ENCODE results near the gene CDC42BPA.

DNA sequence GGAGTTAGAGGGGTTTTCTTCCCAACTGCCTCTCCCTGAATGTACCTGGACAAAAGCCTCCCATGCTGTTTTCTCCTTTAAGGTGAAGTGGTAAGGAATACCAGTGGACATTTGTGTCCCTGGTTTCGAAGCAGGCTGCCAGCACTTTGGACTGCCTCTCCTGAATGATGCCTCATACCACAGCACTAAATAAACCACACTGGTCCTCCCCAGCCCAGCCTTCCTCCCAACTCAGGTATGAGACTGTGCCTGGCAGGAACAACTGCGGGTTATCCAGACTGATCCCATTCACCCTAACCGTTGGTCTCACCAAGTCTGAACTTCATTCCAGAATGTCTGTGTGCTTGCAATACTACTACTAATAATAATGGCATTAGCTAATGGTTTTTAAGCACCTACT, 368.9 kb downstream of the CDC42BPA start:
- TF ChIP-seq, protein P1, sequence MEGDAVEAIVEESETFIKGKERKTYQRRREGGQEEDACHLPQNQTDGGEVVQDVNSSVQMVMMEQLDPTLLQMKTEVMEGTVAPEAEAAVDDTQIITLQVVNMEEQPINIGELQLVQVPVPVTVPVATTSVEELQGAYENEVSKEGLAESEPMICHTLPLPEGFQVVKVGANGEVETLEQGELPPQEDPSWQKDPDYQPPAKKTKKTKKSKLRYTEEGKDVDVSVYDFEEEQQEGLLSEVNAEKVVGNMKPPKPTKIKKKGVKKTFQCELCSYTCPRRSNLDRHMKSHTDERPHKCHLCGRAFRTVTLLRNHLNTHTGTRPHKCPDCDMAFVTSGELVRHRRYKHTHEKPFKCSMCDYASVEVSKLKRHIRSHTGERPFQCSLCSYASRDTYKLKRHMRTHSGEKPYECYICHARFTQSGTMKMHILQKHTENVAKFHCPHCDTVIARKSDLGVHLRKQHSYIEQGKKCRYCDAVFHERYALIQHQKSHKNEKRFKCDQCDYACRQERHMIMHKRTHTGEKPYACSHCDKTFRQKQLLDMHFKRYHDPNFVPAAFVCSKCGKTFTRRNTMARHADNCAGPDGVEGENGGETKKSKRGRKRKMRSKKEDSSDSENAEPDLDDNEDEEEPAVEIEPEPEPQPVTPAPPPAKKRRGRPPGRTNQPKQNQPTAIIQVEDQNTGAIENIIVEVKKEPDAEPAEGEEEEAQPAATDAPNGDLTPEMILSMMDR (conservative IDR thresholded peaks at IDR 0.05 in 1 of 2, IDR thresholded peaks at IDR 0.05 in 1 of 2; ENCODE audit: low read depth in 1 of 2, low read length in 2 of 2) = no peak
- no peak for TF ChIP-seq EZH2 (IDR thresholded peaks at IDR 0.05; ENCODE audit: low read length, missing control alignments)
